Spleen (tissue), 11 donors: Measurements from ENCODE around the gene ZCRB1. TPM values are rescaled to one million over a fixed set of nuclear protein-coding genes. Genes with fewer than 3 reads are reported as not detected.

Experiments
- DNase-seq: peaks from one replicate; pipeline ENCODE4 v3.0.0-alpha.2; 2020
- H3K27ac ChIP-seq, 8 donors: fragments of 200-600 bp; sonication (generic) in 7 of 8; 1 replicate in 4 of 8; 2 replicates in 4 of 8; pipeline versions ENCODE4 v1.5.0 to v1.8.0; 2016 to 2021; ENCODE audit warnings: inconsistent platforms in 4 of 8, mild to moderate bottlenecking in 4 of 8, moderate library complexity in 1 of 8
- H3K27me3 ChIP-seq, 7 donors: fragments of 200-600 bp; sonication (generic) in 6 of 7; replicated peaks in 1 of 7; 1 replicate in 4 of 7; 2 replicates in 3 of 7; pipeline versions ENCODE4 v1.5.0 to v1.8.0; 2016 to 2021; ENCODE audit warnings: inconsistent platforms in 3 of 7, mild to moderate bottlenecking in 1 of 7
- H3K36me3 ChIP-seq, 6 donors: fragments of 200-600 bp; sonication (generic) in 5 of 6; 1 replicate in 4 of 6; 2 replicates in 2 of 6; pipeline versions ENCODE4 v1.5.0 to v1.8.0; 2016 to 2021; ENCODE audit warnings: inconsistent platforms in 2 of 6
- H3K4me1 ChIP-seq, 6 donors: fragments of 200-600 bp; sonication (generic) in 5 of 6; 1 replicate in 3 of 6; 2 replicates in 3 of 6; pipeline versions ENCODE4 v1.5.0 to v1.8.0; 2016 to 2021; ENCODE audit warnings: inconsistent platforms in 3 of 6
- H3K4me3 ChIP-seq, 8 donors: fragments of 200-600 bp; sonication (generic) in 7 of 8; 1 replicate in 4 of 8; 2 replicates in 4 of 8; pipeline versions ENCODE4 v1.5.0 to v1.8.0; 2016 to 2021; ENCODE audit warnings: inconsistent platforms in 4 of 8, mild to moderate bottlenecking in 4 of 8, moderate library complexity in 2 of 8
- H3K9me3 ChIP-seq, 8 donors: fragments of 200-600 bp; sonication (generic) in 7 of 8; 1 replicate in 4 of 8; 2 replicates in 4 of 8; pipeline versions ENCODE4 v1.5.0 to v1.8.0; 2016 to 2021; ENCODE audit warnings: inconsistent platforms in 4 of 8
- POLR2A ChIP-seq, 3 donors: fragments of 450-650 bp; IDR thresholded peaks; one replicate each; pipeline ENCODE4 v1.5.1; 2017; ENCODE audit warnings: antibody characterized with exemption in 3 of 3, mild to moderate bottlenecking in 1 of 3
- POLR2AphosphoS5 ChIP-seq, 3 donors: sonication (generic); formaldehyde crosslinking; IDR thresholded peaks; one replicate each; pipeline ENCODE4 v1.5.1; 2017; ENCODE audit warnings: antibody characterized with exemption in 3 of 3
- WGBS, 5 donors: extraction: QIAGEN DNeasy Blood & Tissue Kit in 3 of 5; methylation state at CpG; one replicate each; pipeline versions ENCODE4 v1.1.5 to v1.1.7; 2013 to 2018; 5-methylcytosine and 5-hydroxymethylcytosine counted together
- intact Hi-C: fragments of 100-400 bp; cut with DNase I; formaldehyde crosslinking; loops from one replicate; pipeline ENCODE4 v1.15.0; 2023; ENCODE audit warnings: low total_unique reads
- polyA plus RNA-seq, 3 donors: library from polyadenylated mRNA; stranded (reverse); fragments of 200-250 nt; gene quantifications; one replicate each; pipeline ENCODE4 v1.2.1, GENCODE V29; 2013
- total RNA-seq, 7 donors: library from RNA; depleted of rRNA in 3 of 7; stranded (reverse); fragments of >200 nt in 3 of 7; fragmentation: NEBNext Ultra II Directional in 4 of 7; extraction: Animal tissue kit (Norgen Biotek cat#: 25700) in 4 of 7; gene quantifications; one replicate each; pipeline versions ENCODE4 v1.1.0 to v1.2.1, GENCODE V29; 2016 to 2021
- TF ChIP-seq, protein P1 (sequence below), 11 experiments: fragments of 200-600 bp in 7 of 11; fragments of 450-650 bp in 4 of 11; sonication (generic) in 4 of 11; IDR thresholded peaks in 8 of 11; conservative IDR thresholded peaks in 3 of 11; 1 replicate in 7 of 11; 2 replicates in 4 of 11; pipeline versions ENCODE4 v1.4.0 to v1.8.0; 2016 to 2021; ENCODE audit warnings: antibody characterized with exemption in 11 of 11, inconsistent platforms in 4 of 11, mild to moderate bottlenecking in 1 of 11
- donor health status: healthy with polysubstance abuse.
- donor health status: DM: no; HTN: no; CAD: no; lungs with moderate emphysema.
- donor health status: DM: no; HTN: no; CAD: no.
- donor health status: Bipolar disorder and iron deficiency.
- donor health status: healthy.
- donor health status: DM: no; HTN: no; CAD: no.
- donor health status: DM: yes; HTN: yes; CAD: no.

ZCRB1 gene
- total and polyA plus RNA-seq, 10 donors = 27.2 to 43.0 (median 31.3) TPM

DNA sequence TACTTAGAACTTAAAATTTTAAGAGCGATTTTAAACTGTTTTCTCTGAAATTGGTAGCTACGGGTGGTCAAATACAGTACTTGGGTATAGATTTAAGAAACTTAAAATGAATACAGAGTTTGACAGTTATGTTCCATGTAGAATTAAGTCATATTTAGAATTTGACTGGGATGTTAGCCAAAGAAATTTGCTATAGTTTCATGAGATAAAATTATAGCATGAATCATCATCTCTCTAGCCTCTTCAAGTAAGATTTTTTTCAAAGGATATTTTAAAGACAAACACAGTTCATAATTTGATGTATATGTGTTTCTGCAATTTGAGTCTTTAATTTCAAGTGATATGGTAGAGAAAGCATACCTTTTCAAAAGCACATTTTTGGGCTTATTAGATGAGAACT, 41.0 kb downstream of the ZCRB1 start:
- no peaks in the 10 kb centered on the region for H3K27me3 ChIP-seq
- DNase-seq = no peak
- TF ChIP-seq POLR2A (IDR thresholded peaks at IDR 0.05) (no peak), POLR2AphosphoS5 (IDR thresholded peaks at IDR 0.05) (no peak)
- TF ChIP-seq, protein P1, sequence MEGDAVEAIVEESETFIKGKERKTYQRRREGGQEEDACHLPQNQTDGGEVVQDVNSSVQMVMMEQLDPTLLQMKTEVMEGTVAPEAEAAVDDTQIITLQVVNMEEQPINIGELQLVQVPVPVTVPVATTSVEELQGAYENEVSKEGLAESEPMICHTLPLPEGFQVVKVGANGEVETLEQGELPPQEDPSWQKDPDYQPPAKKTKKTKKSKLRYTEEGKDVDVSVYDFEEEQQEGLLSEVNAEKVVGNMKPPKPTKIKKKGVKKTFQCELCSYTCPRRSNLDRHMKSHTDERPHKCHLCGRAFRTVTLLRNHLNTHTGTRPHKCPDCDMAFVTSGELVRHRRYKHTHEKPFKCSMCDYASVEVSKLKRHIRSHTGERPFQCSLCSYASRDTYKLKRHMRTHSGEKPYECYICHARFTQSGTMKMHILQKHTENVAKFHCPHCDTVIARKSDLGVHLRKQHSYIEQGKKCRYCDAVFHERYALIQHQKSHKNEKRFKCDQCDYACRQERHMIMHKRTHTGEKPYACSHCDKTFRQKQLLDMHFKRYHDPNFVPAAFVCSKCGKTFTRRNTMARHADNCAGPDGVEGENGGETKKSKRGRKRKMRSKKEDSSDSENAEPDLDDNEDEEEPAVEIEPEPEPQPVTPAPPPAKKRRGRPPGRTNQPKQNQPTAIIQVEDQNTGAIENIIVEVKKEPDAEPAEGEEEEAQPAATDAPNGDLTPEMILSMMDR (IDR thresholded peaks at IDR 0.05 in 8 of 11, conservative IDR thresholded peaks at IDR 0.05 in 3 of 11) = no peak
- no peaks in the 10 kb centered on the region for H3K9me3 ChIP-seq
- intact Hi-C loops = no loop called here
- H3K4me1 ChIP-seq = peaks cover 0 to 10% (median 2%) of the 10 kb centered on the region in 6 donors
- H3K4me3 ChIP-seq = no peak overlapping the region
- no peaks in the 10 kb centered on the region for H3K36me3 ChIP-seq
- 80 to 95% (median 90%) methylated on average over 2 of the region's 2 CpGs for WGBS, 5 donors
- no peak overlapping the region for H3K27ac ChIP-seq

DNA sequence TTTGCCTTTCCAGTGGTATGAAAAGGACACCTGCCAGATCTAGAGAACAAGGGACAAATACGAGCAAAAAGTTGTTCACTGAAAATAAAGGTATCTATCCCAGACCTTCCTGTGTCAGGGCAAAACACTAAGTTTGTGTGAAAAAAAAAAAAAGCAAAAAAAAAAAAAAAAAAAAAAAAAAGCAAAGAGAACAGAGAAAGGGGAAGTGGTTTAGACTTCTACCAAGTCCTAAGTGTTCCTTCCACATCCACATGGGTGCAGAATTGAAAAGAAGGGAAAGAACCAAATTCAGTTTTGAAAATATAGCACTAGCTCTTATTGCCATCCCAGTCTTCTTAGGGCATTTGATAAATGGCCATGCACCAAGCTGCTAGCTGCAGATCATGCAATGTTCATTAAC, 41.7 kb downstream of the ZCRB1 start:
- 26 to 36% (median 30%) methylated on average over 1 of the region's 1 CpG for WGBS, 5 donors
- Histone ChIP-seq H3K36me3 (no peaks in the 10 kb centered on the region), H3K27me3 (no peaks in the 10 kb centered on the region), H3K4me1 (peaks cover 0 to 10% (median 2%) of the 10 kb centered on the region in 6 donors), H3K27ac (no peak overlapping the region), H3K4me3 (no peak overlapping the region), H3K9me3 (no peaks in the 10 kb centered on the region)
- intact Hi-C loops = no loop called here
- DNase-seq = no peak
- TF ChIP-seq, protein P1 (IDR thresholded peaks at IDR 0.05 in 8 of 11, conservative IDR thresholded peaks at IDR 0.05 in 3 of 11) = no peak
- TF ChIP-seq POLR2A (IDR thresholded peaks at IDR 0.05) = no peak
- no peak for TF ChIP-seq POLR2AphosphoS5 (IDR thresholded peaks at IDR 0.05)

DNA sequence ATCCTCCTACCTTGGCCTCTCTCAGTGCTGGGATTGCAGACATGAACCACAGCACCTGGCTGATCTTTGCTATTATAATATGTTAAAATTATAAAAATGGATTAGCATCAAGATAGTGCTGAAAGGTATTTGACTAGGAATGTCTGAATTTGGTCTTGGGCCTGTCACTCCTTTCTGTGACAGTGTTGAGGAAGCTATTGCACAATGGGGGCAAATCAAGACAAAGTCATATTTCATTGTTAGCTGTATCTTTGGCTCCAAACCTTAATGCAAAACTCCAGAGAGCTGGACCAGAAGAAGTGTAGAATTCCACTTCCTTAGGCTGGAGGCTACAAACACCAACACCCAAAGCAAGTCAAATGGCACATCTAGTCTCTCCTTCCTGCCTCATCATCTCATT, 42.2 kb downstream of the ZCRB1 start:
- intact Hi-C loops = no loop called here
- H3K4me3 ChIP-seq = no peak overlapping the region
- DNase-seq = no peak
- H3K4me1 ChIP-seq = peaks cover 0 to 10% (median 2%) of the 10 kb centered on the region in 6 donors
- TF ChIP-seq POLR2A (IDR thresholded peaks at IDR 0.05) (no peak), POLR2AphosphoS5 (IDR thresholded peaks at IDR 0.05) (no peak)
- TF ChIP-seq, protein P1 (IDR thresholded peaks at IDR 0.05 in 8 of 11, conservative IDR thresholded peaks at IDR 0.05 in 3 of 11) = no peak
- no peak overlapping the region for H3K27ac ChIP-seq
- H3K36me3 ChIP-seq = no peaks in the 10 kb centered on the region
- H3K9me3 ChIP-seq = no peaks in the 10 kb centered on the region
- no peaks in the 10 kb centered on the region for H3K27me3 ChIP-seq

DNA sequence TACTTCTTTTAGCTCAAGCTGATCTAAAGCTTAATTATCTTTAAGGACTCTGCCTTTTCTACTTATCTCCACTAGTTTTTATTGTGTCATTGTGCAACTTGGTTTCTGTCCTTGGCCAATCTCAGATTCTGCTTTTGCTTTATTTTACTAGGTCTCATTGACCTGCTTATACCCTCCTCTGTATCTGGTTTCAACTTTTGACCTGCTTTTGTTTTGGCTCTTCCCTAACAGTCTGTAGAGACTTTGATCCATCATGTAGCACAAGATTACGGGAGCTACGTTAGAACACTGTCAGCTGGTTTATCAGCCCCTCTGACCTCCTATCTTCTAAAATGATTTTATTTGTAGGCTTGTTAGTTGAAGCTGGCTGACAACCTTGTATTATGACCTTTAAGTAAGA, 43.6 kb downstream of the ZCRB1 start:
- Histone ChIP-seq H3K27ac (no peak overlapping the region), H3K9me3 (no peaks in the 10 kb centered on the region), H3K27me3 (no peaks in the 10 kb centered on the region), H3K36me3 (no peaks in the 10 kb centered on the region), H3K4me3 (no peak overlapping the region), H3K4me1 (peaks cover 0 to 10% (median 2%) of the 10 kb centered on the region in 6 donors)
- no peak for DNase-seq
- TF ChIP-seq, protein P1 (IDR thresholded peaks at IDR 0.05 in 8 of 11, conservative IDR thresholded peaks at IDR 0.05 in 3 of 11) = no peak
- TF ChIP-seq POLR2AphosphoS5 (IDR thresholded peaks at IDR 0.05) (no peak), POLR2A (IDR thresholded peaks at IDR 0.05) (no peak)
- intact Hi-C loops = no loop called here
- WGBS, 5 donors = 74 to 90% (median 81%) methylated on average over 2 of the region's 2 CpGs
